HEK293 (cell line): Measurements from ENCODE around the gene LDLR.
A peak's percentile ranks its signal among the peaks of the same experiment; 100 is the strongest.

Source experiments
- GFI1B ChIP-seq: fragments of 450-650 bp; formaldehyde crosslinking; IDR thresholded peaks from 2 replicates; pipeline ENCODE4 v1.5.1; 2016; ENCODE audit warnings: missing biosample characterization, missing genetic modification characterization
- GLI2 ChIP-seq: fragments of 450-650 bp; formaldehyde crosslinking; IDR thresholded peaks from 2 replicates; pipeline ENCODE4; 2017; ENCODE audit warnings: missing biosample characterization, missing genetic modification characterization, low read depth, borderline replicate concordance
- GLIS1 ChIP-seq: fragments of 450-650 bp; formaldehyde crosslinking; IDR thresholded peaks from 2 replicates; pipeline ENCODE4 v1.5.1; 2016; ENCODE audit warnings: missing biosample characterization, missing genetic modification characterization
- IKZF3 ChIP-seq: fragments of 450-650 bp; IDR thresholded peaks from 2 replicates; pipeline ENCODE4 v1.5.0; 2018; ENCODE audit warnings: missing biosample characterization, mild to moderate bottlenecking, missing genetic modification characterization, moderate library complexity
- MYNN ChIP-seq: fragments of 450-650 bp; formaldehyde crosslinking; IDR thresholded peaks from 2 replicates; pipeline ENCODE4 v1.5.1; 2016; ENCODE audit warnings: missing biosample characterization, missing genetic modification characterization, borderline replicate concordance
- SP7 ChIP-seq: fragments of 450-650 bp; formaldehyde crosslinking; IDR thresholded peaks from 2 replicates; pipeline ENCODE4 v1.5.1; 2016; ENCODE audit warnings: missing biosample characterization, missing genetic modification characterization
- ZBTB20 ChIP-seq: fragments of 450-650 bp; formaldehyde crosslinking; IDR thresholded peaks from 2 replicates; pipeline ENCODE4 v1.5.1; 2016; ENCODE audit warnings: missing biosample characterization, missing genetic modification characterization
- ZEB2 ChIP-seq: fragments of 450-650 bp; formaldehyde crosslinking; IDR thresholded peaks from 2 replicates; pipeline ENCODE4 v1.5.1; 2016; ENCODE audit warnings: missing biosample characterization, missing genetic modification characterization
- ZFHX2 ChIP-seq: fragments of 450-650 bp; formaldehyde crosslinking; conservative IDR thresholded peaks from 2 replicates; pipeline ENCODE4 v1.5.1; 2016; ENCODE audit warnings: missing biosample characterization, missing genetic modification characterization
- ZNF132 ChIP-seq: fragments of 450-650 bp; formaldehyde crosslinking; IDR thresholded peaks from 2 replicates; pipeline ENCODE4 v1.5.1; 2017; ENCODE audit warnings: missing biosample characterization, missing genetic modification characterization, borderline replicate concordance
- ZNF239 ChIP-seq: fragments of 450-650 bp; formaldehyde crosslinking; IDR thresholded peaks from 2 replicates; pipeline ENCODE4 v1.5.1; 2016; ENCODE audit warnings: missing biosample characterization, missing genetic modification characterization
- ZNF350 ChIP-seq: fragments of 450-650 bp; formaldehyde crosslinking; IDR thresholded peaks from 2 replicates; pipeline ENCODE4 v1.5.0; 2017; ENCODE audit warnings: missing biosample characterization, mild to moderate bottlenecking, missing genetic modification characterization
- ZNF391 ChIP-seq: fragments of 450-650 bp; formaldehyde crosslinking; IDR thresholded peaks from 2 replicates; pipeline ENCODE4 v1.5.1; 2016; ENCODE audit warnings: low read depth, missing biosample characterization, missing genetic modification characterization, borderline replicate concordance
- ZNF623 ChIP-seq: fragments of 450-650 bp; formaldehyde crosslinking; IDR thresholded peaks from 2 replicates; pipeline ENCODE4 v1.5.1; 2016; ENCODE audit warnings: missing biosample characterization, missing genetic modification characterization
- ZNF830 ChIP-seq: fragments of 450-650 bp; IDR thresholded peaks from 2 replicates; pipeline ENCODE4 v1.5.0; 2018; ENCODE audit warnings: missing biosample characterization, missing genetic modification characterization, low read depth, mild to moderate bottlenecking, moderate library complexity
- TF ChIP-seq, protein P1 (sequence below): fragments of 450-650 bp; formaldehyde crosslinking; IDR thresholded peaks from 2 replicates; pipeline ENCODE4 v1.5.1; 2016; ENCODE audit warnings: missing biosample characterization, missing genetic modification characterization
- TF ChIP-seq, protein P2 (sequence below): fragments of 450-650 bp; formaldehyde crosslinking; IDR thresholded peaks from 2 replicates; pipeline ENCODE4; 2016; ENCODE audit warnings: missing biosample characterization, missing genetic modification characterization
- TF ChIP-seq, protein P3 (sequence below): fragments of 450-650 bp; formaldehyde crosslinking; IDR thresholded peaks from 2 replicates; pipeline ENCODE4 v1.5.0; 2017; ENCODE audit warnings: missing biosample characterization, missing genetic modification characterization, borderline replicate concordance
- TF ChIP-seq, protein P4 (sequence below): fragments of 450-650 bp; formaldehyde crosslinking; IDR thresholded peaks from 2 replicates; pipeline ENCODE4 v1.5.1; 2017; ENCODE audit warnings: missing biosample characterization, missing genetic modification characterization
- TF ChIP-seq, protein P5 (sequence below): fragments of 450-650 bp; formaldehyde crosslinking; IDR thresholded peaks from 2 replicates; pipeline ENCODE4 v1.5.1; 2016; ENCODE audit warnings: missing biosample characterization, missing genetic modification characterization
- TF ChIP-seq, protein P6 (sequence below): fragments of 450-650 bp; formaldehyde crosslinking; IDR thresholded peaks from 2 replicates; pipeline ENCODE4 v1.5.1; 2017; ENCODE audit warnings: missing biosample characterization, missing genetic modification characterization
- TF ChIP-seq, protein P7 (sequence below): fragments of 450-650 bp; formaldehyde crosslinking; IDR thresholded peaks from 2 replicates; pipeline ENCODE4 v1.5.1; 2016; ENCODE audit warnings: missing biosample characterization, missing genetic modification characterization

LDLR gene

DNA sequence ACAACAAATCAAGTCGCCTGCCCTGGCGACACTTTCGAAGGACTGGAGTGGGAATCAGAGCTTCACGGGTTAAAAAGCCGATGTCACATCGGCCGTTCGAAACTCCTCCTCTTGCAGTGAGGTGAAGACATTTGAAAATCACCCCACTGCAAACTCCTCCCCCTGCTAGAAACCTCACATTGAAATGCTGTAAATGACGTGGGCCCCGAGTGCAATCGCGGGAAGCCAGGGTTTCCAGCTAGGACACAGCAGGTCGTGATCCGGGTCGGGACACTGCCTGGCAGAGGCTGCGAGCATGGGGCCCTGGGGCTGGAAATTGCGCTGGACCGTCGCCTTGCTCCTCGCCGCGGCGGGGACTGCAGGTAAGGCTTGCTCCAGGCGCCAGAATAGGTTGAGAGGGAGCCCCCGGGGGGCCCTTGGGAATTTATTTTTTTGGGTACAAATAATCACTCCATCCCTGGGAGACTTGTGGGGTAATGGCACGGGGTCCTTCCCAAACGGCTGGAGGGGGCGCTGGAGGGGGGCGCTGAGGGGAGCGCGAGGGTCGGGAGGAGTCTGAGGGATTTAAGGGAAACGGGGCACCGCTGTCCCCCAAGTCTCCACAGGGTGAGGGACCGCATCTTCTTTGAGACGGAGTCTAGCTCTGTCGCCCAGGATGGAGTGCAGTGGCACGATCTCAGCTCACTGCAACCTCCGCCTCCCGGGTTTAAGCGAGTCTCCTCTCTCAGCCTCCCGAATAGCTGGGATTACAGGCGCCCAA lies at the start of gene LDLR (continued):
- TF ChIP-seq ZFHX2 (tag by site-specific recombination), result no peak
- TF ChIP-seq IKZF3, result peak; percentile 72
- TF ChIP-seq ZBTB20 (tag by site-specific recombination), result peak; percentile 77
- TF ChIP-seq GLIS1 (tag by site-specific recombination), result peak; percentile 43
- TF ChIP-seq, protein P1, sequence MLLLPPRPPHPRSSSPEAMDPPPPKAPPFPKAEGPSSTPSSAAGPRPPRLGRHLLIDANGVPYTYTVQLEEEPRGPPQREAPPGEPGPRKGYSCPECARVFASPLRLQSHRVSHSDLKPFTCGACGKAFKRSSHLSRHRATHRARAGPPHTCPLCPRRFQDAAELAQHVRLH (tag by site-specific recombination), result peak; percentile 7; the same call in 1 of the 2 replicates
- TF ChIP-seq, protein P2, sequence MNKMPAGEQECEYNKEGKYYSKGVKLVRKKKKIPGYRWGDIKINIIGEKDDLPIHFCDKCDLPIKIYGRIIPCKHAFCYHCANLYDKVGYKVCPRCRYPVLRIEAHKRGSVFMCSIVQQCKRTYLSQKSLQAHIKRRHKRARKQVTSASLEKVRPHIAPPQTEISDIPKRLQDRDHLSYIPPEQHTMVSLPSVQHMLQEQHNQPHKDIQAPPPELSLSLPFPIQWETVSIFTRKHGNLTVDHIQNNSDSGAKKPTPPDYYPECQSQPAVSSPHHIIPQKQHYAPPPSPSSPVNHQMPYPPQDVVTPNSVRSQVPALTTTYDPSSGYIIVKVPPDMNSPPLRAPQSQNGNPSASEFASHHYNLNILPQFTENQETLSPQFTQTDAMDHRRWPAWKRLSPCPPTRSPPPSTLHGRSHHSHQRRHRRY (tag by site-specific recombination), result 0 out of 2 replicates have a peak, but pooled peaks have one; percentile 13
- TF ChIP-seq, protein P3, sequence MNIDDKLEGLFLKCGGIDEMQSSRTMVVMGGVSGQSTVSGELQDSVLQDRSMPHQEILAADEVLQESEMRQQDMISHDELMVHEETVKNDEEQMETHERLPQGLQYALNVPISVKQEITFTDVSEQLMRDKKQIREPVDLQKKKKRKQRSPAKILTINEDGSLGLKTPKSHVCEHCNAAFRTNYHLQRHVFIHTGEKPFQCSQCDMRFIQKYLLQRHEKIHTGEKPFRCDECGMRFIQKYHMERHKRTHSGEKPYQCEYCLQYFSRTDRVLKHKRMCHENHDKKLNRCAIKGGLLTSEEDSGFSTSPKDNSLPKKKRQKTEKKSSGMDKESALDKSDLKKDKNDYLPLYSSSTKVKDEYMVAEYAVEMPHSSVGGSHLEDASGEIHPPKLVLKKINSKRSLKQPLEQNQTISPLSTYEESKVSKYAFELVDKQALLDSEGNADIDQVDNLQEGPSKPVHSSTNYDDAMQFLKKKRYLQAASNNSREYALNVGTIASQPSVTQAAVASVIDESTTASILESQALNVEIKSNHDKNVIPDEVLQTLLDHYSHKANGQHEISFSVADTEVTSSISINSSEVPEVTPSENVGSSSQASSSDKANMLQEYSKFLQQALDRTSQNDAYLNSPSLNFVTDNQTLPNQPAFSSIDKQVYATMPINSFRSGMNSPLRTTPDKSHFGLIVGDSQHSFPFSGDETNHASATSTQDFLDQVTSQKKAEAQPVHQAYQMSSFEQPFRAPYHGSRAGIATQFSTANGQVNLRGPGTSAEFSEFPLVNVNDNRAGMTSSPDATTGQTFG (tag by site-specific recombination), result no peak
- TF ChIP-seq ZNF350, result no peak
- no peak for TF ChIP-seq MYNN (tag by site-specific recombination)
- TF ChIP-seq ZNF239 (tag by site-specific recombination), result no peak
- peak; percentile 26; the same call in 1 of the 2 replicates for TF ChIP-seq ZEB2 (tag by site-specific recombination)
- TF ChIP-seq ZNF391 (tag by site-specific recombination), result no peak; the same call in 1 of the 2 replicates
- TF ChIP-seq ZNF830 (tag by site-specific recombination), result no peak
- TF ChIP-seq, protein P4, sequence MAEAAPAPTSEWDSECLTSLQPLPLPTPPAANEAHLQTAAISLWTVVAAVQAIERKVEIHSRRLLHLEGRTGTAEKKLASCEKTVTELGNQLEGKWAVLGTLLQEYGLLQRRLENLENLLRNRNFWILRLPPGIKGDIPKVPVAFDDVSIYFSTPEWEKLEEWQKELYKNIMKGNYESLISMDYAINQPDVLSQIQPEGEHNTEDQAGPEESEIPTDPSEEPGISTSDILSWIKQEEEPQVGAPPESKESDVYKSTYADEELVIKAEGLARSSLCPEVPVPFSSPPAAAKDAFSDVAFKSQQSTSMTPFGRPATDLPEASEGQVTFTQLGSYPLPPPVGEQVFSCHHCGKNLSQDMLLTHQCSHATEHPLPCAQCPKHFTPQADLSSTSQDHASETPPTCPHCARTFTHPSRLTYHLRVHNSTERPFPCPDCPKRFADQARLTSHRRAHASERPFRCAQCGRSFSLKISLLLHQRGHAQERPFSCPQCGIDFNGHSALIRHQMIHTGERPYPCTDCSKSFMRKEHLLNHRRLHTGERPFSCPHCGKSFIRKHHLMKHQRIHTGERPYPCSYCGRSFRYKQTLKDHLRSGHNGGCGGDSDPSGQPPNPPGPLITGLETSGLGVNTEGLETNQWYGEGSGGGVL, result 0 out of 2 replicates have a peak, but pooled peaks have one; percentile 22
- TF ChIP-seq, protein P5, sequence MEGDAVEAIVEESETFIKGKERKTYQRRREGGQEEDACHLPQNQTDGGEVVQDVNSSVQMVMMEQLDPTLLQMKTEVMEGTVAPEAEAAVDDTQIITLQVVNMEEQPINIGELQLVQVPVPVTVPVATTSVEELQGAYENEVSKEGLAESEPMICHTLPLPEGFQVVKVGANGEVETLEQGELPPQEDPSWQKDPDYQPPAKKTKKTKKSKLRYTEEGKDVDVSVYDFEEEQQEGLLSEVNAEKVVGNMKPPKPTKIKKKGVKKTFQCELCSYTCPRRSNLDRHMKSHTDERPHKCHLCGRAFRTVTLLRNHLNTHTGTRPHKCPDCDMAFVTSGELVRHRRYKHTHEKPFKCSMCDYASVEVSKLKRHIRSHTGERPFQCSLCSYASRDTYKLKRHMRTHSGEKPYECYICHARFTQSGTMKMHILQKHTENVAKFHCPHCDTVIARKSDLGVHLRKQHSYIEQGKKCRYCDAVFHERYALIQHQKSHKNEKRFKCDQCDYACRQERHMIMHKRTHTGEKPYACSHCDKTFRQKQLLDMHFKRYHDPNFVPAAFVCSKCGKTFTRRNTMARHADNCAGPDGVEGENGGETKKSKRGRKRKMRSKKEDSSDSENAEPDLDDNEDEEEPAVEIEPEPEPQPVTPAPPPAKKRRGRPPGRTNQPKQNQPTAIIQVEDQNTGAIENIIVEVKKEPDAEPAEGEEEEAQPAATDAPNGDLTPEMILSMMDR (tag by site-specific recombination), result peak; percentile 56
- TF ChIP-seq, protein P6, sequence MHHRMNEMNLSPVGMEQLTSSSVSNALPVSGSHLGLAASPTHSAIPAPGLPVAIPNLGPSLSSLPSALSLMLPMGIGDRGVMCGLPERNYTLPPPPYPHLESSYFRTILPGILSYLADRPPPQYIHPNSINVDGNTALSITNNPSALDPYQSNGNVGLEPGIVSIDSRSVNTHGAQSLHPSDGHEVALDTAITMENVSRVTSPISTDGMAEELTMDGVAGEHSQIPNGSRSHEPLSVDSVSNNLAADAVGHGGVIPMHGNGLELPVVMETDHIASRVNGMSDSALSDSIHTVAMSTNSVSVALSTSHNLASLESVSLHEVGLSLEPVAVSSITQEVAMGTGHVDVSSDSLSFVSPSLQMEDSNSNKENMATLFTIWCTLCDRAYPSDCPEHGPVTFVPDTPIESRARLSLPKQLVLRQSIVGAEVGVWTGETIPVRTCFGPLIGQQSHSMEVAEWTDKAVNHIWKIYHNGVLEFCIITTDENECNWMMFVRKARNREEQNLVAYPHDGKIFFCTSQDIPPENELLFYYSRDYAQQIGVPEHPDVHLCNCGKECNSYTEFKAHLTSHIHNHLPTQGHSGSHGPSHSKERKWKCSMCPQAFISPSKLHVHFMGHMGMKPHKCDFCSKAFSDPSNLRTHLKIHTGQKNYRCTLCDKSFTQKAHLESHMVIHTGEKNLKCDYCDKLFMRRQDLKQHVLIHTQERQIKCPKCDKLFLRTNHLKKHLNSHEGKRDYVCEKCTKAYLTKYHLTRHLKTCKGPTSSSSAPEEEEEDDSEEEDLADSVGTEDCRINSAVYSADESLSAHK, result peak; percentile 61
- TF ChIP-seq ZNF623 (tag by site-specific recombination), result no peak; the same call in 1 of the 2 replicates
- TF ChIP-seq GLI2 (tag by site-specific recombination), result no peak
- TF ChIP-seq, protein P7, sequence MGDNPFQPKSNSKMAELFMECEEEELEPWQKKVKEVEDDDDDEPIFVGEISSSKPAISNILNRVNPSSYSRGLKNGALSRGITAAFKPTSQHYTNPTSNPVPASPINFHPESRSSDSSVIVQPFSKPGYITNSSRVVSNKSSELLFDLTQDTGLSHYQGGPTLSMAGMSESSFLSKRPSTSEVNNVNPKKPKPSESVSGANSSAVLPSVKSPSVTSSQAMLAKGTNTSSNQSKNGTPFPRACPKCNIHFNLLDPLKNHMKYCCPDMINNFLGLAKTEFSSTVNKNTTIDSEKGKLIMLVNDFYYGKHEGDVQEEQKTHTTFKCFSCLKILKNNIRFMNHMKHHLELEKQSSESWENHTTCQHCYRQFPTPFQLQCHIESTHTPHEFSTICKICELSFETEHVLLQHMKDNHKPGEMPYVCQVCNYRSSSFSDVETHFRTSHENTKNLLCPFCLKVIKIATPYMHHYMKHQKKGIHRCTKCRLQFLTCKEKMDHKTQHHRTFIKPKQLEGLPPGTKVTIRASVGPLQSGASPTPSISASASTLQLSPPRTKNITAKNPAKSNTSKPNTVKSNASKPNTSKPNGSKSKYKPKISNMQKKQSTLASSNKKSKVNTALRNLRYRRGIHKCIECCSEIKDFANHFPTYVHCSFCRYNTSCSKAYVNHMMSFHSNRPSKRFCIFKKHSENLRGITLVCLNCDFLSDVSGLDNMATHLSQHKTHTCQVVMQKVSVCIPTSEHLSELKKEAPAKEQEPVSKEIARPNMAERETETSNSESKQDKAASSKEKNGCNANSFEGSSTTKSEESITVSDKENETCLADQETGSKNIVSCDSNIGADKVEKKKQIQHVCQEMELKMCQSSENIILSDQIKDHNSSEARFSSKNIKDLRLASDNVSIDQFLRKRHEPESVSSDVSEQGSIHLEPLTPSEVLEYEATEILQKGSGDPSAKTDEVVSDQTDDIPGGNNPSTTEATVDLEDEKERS (tag by site-specific recombination), result 0 out of 2 replicates have a peak, but pooled peaks have one; percentile 29
- TF ChIP-seq GFI1B (tag by site-specific recombination), result no peak
- peak; percentile 27; the same call in 1 of the 2 replicates for TF ChIP-seq SP7
- no peak for TF ChIP-seq ZNF132 (tag by site-specific recombination)
